Heart left ventricle (tissue), 13 donors: ENCODE results near the gene BRSK2.

Experiments
- CTCF ChIP-seq, 12 donors: fragments of 200-600 bp; sonication (generic) in 4 of 12; IDR thresholded peaks; one replicate each; pipeline versions ENCODE4 v1.5.0 to v1.8.0; 2018 to 2022; ENCODE audit warnings: antibody characterized with exemption in 12 of 12, mild to moderate bottlenecking in 5 of 12
- POLR2A ChIP-seq, 2 donors: fragments of 450-650 bp; IDR thresholded peaks; one replicate each; pipeline ENCODE4 v1.6.1; 2017; ENCODE audit warnings: antibody characterized with exemption in 2 of 2, mild to moderate bottlenecking in 2 of 2, moderate library complexity in 2 of 2
- donor health status: ischemic (EF 13 %, LVEDD 7.1; RV severe dilation, severe dysfunction).
- donor health status: DM: no; HTN: yes; CAD: no.
- donor health status: DM: no; HTN: no; CAD: no.
- donor health status: ischemic (EF 25% LVEDD 6.9; RV normal size, moderate dysfunction).
- donor health status: ischemic (EF 25% LVEDD 5.7; RV mildly dilated, moderate dysfunction).
- donor health status: ischemic (EF 35%, LVEDD 5.7; RV mildly dilated, moderate dysfunction).
- donor health status: nonischemic (EF 11% LVEDD 7.7; RV severe dilation, severe dysfunction).
- donor health status: DM: yes; HTN: yes; CAD: no.
- donor health status: PGD.
- donor health status: ischemic (EF 29% LVEDD 5.4; RV normal size, mild dysfunction).
- donor health status: nonischemic (EF 23%, LVEDD 6.1; RV moderate dilation, normal function).

DNA sequence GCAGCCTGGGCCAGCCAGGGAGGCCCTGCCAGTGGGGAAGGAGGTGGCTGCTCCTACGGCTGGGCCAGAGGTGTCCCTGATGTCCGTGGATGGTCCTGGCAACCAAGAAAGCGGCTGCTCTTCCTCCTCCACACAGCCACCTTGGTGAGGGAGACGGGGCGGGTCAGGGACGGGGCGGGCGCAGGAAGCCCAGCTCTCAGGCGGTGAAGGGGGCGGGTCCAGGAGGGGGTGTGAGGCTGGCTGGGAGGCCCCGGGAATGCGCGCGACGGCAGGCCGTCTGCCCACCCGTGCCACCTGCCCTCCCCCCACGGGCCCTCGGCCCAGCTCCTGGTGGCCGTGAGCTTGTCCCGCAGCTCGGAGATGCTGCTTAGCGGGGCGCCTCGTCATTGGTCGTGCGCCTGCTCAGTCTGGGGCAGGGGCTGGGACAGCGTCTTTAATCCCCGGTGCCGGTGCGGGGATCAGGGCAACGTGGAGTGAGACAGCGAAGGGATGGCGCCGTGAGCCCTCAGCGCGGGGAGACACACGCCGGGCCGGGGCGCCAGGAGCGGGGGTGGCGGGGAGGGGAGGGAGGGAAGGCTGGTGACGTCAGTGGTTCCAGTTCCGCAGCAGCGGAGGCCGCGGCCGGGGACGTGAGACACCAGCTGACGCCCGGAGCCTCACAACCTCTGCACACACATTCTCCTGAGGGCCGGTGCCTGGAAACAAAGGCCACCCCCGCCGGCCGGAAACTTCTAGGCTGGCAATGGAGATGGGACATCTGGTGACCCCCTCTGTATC lies 6.7 kb upstream of the BRSK2 start:
- TF ChIP-seq CTCF (IDR thresholded peaks at IDR 0.05) = no peak
- no peak for TF ChIP-seq POLR2A (IDR thresholded peaks at IDR 0.05)
